HUES48 (cell line): ENCODE results near the gene S1PR4.
"Not testable (repeated sequence)": the region's sequence is repeated elsewhere in the genome, so short reads cannot be mapped to it uniquely, and the experiment has no call there.

Source experiments
- H3K27ac ChIP-seq: one replicate; pipeline ENCODE4 v1.7.0; 2013; ENCODE audit warnings: low read depth, low read length, inconsistent platforms
- H3K27me3 ChIP-seq: 2 replicates; pipeline ENCODE4 v1.6.1; 2013; ENCODE audit warnings: mild to moderate bottlenecking, low read length; ENCODE audit not compliant: control insufficient read depth, insufficient read depth
- H3K36me3 ChIP-seq: 2 replicates; pipeline ENCODE4 v1.6.1; 2013; ENCODE audit warnings: low read length; ENCODE audit not compliant: control insufficient read depth, insufficient read depth
- H3K4me1 ChIP-seq: 2 replicates; pipeline ENCODE4 v1.6.1; 2013; ENCODE audit warnings: mild to moderate bottlenecking, low read length; ENCODE audit not compliant: control insufficient read depth, insufficient read depth
- H3K4me3 ChIP-seq: 2 replicates; pipeline ENCODE4 v1.5.1; 2013; ENCODE audit warnings: mild to moderate bottlenecking, low read depth, low read length
- H3K9ac ChIP-seq: 2 replicates; pipeline ENCODE4 v1.6.1; 2013; ENCODE audit warnings: mild to moderate bottlenecking, low read depth, low read length, moderate library complexity
- H3K9me3 ChIP-seq: 2 replicates; pipeline ENCODE4 v1.6.1; 2013; ENCODE audit warnings: low read length; ENCODE audit not compliant: control insufficient read depth, insufficient read depth

Gene S1PR4

DNA sequence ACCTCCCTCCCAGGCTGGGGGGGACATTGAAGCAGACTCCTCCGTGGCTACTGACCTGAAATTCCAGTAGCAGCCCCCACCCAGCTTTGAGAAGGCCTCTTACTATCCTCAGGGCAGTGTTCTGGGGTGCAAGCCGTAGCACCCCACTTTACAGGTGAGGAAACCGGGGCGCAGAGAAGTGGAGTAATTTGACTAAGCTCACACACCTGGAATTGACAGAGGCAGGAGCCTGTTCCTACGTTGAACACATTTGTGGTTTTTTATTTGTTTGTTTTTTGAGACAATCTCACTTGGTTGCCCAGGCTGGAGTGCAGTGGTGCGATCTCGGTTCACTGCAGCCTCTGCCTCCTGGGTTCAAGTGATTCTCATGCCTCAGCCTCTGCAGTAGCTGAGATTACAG is 14.6 kb upstream of the S1PR4 start:
- Histone ChIP-seq H3K4me3 (peak overlapping the region; percentile 65), H3K9me3 (no peaks in the 10 kb centered on the region), H3K27ac (no peak overlapping the region), H3K36me3 (no peaks in the 10 kb centered on the region), H3K27me3 (no peaks in the 10 kb centered on the region; the same call in 1 of the 2 replicates), H3K4me1 (no peaks in the 10 kb centered on the region; the same call in 1 of the 2 replicates), H3K9ac (no peak overlapping the region)

DNA sequence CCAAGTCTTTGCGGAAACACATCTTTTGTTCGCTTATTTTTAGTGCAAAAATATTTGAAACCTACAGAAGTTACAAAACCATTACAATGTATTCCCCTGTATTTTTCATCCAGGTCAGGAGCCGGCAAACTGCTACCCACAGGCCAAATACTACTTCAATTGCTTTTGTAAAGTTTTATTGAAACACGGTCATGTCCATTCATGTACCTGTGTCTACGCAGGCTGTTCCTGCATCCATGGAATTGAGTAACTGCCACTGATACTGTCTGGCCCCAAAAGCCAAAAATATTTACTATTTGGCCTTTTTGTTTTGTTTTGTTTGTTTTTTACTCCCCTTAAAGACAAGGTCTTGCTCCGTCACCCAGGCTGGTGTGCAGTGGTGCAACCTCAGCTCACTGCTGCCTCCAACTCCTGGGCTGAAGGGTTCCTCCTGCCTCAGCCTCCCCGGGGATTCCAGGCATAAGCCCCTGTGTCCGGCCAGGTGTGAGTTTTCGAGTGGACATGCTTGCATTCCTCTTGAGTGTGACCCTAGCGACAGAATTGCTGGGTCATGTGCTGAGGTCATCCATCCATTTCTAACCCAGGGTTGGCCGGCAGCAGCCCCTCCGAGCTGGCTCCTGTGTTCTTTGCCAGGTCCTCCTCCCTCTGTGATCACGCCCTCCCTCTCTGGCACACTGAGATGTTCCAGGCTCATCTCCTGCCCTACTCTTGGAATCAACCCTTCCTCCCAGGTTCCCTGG is 10.9 kb upstream of the S1PR4 start:
- H3K36me3 ChIP-seq = no peaks in the 10 kb centered on the region

DNA sequence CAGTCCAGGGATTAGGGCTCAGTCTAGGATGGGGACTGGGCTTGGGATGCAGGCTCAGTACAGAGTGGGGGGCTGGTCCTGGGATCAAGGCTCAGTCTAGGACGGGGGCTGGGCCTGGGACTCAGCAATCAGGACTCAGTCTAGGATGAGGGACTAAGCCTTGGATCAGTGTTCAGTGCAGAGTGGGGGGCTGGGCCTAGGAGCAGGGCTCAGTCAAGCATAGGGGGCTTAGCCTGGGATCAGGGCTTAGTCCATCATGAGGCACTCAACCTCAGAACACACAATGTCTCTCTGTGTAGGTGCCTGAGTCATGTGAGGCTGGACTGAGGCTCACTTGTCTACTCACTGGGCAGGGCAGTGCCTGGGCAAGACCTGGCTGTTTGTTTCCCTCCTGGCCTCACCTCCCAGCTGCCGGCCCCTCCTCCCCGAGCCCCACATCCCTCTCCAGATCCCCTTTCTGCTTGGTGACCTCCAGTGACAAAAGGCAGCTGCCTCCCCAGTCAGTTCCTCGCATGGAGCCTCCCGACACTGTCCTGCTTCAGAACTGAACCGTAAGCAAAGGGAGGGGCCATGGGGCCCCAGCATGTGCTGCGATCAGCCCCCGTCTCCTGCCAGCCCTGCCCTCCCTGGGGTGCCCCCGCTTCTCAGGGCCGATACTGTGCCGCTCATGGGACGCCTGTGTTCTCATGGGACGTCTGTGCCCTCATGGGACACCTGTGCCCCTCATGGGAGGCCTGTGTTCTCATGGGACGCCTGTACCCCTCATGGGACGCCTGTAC is 6.5 kb upstream of the S1PR4 start:
- no peak overlapping the region for H3K4me3 ChIP-seq
- no peak overlapping the region for H3K27ac ChIP-seq
- H3K9ac ChIP-seq = no peak overlapping the region
- H3K4me1 ChIP-seq = no peaks in the 10 kb centered on the region
- H3K27me3 ChIP-seq = no peaks in the 10 kb centered on the region
- no peaks in the 10 kb centered on the region for H3K36me3 ChIP-seq
- H3K9me3 ChIP-seq = no peaks in the 10 kb centered on the region

More for the DNA sequence above, 10.9 kb upstream of the S1PR4 start:
- Histone ChIP-seq H3K9me3 (no peaks in the 10 kb centered on the region), H3K4me1 (no peaks in the 10 kb centered on the region; the same call in 1 of the 2 replicates), H3K27ac (no peak overlapping the region), H3K4me3 (no peak overlapping the region), H3K27me3 (no peaks in the 10 kb centered on the region; the same call in 1 of the 2 replicates), H3K9ac (no peak overlapping the region)

- not testable (repeated sequence) for H3K4me1 ChIP-seq, H3K9ac ChIP-seq, H3K27me3 ChIP-seq, H3K4me3 ChIP-seq, H3K36me3 ChIP-seq, H3K27ac ChIP-seq, H3K9me3 ChIP-seq
Observed at GRCh38 chr19:3172673-3173000, 5.9 kb upstream of the S1PR4 start.

DNA sequence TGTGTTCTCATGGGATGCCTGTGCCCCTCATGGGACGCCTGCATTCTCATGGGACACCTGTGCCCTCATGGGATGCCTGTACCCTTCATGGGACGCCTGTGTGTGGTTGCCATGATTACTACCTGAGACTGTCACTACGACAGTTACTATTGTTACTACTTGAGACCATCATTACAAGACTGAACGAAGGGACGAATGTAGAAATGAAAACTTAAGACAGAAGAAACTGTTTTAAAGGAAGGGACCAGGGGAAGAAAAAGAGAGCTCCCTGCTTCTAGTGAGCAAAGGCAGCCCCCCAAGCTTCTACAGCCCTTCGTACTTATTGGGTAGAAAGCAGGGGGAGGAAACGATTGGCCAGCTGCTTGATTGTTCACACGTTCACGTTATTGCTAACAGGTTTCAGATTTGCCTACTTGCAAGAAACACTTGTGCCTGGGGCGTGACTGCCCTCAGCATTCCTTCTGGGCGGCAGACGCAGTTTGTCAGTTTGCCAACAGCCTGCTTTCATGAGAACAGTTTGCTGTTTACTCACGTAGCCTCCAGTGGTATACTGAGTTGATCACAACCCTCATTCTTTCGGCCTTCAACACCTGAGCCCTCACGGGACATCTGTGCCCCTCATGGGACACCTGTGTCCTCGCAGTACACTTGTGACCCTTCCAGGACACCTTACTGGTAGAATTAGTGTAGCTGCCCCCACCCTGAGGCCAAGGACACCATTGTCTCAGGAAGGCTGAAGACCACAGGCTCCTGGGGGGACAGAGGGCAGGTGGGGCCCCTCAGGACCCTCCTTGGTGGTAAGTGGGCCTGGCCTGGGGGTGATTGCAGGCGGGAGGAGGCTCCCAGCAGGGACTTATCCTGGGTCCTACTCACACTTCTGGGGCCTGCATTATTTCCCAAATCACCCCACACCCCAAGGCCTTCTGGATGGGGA is 2.5 kb upstream of the S1PR4 start:
- no peak overlapping the region for H3K4me3 ChIP-seq
- H3K4me1 ChIP-seq = no peaks in the 10 kb centered on the region
- no peaks in the 10 kb centered on the region for H3K9me3 ChIP-seq
- no peak overlapping the region for H3K27ac ChIP-seq
- no peaks in the 10 kb centered on the region for H3K36me3 ChIP-seq
- no peak overlapping the region for H3K9ac ChIP-seq
- no peaks in the 10 kb centered on the region for H3K27me3 ChIP-seq

DNA sequence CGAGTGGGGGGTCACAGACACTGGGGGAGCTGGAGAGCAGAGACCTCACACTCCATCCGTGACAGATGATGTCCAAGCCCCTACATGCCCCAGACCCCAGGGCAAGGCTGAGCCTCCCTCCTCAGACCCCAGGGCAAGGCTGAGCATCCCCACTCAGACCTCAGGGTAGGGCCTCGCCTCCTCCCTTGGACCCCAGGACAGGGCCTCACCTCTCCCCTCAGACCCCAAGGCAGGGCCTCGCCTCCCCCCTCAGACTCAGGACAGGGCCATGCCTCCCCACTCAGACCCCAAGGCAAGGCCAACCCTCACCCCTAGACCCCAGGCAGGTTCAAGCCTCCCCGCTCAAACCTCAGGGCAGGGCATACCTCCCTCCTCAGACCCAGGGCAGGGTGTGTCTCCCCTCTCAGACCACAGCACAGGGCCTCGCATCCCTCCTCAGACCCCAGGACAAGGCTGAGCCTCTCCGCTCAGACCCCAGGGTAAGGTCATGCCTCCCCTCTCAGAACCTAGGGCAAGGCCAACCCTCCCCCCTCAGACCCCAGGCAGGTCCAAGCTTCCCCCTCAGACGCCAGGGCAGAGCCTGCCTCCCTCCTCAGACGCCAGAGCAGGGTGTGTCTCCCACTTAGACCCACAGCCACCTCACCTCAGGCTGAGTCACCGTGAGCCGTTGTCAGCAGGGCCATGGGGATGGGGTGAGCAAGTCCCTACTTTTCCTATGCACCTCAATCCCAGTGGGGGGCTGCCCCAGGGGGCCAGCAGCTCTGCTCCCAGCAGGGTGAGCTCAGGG is 1.7 kb upstream of the S1PR4 start:
- Histone ChIP-seq H3K4me3 (no peak overlapping the region), H3K36me3 (no peaks in the 10 kb centered on the region), H3K9me3 (no peaks in the 10 kb centered on the region), H3K4me1 (no peaks in the 10 kb centered on the region), H3K9ac (no peak overlapping the region), H3K27ac (no peak overlapping the region), H3K27me3 (no peaks in the 10 kb centered on the region)

GRCh38 chr19:3178973-3179738 is 587 bp downstream of the S1PR4 start:
- H3K36me3 ChIP-seq = no peaks in the 10 kb centered on the region
- H3K4me3 ChIP-seq = no peak overlapping the region
- H3K4me1 ChIP-seq = no peaks in the 10 kb centered on the region
- no peaks in the 10 kb centered on the region for H3K27me3 ChIP-seq
- no peaks in the 10 kb centered on the region for H3K9me3 ChIP-seq
- H3K27ac ChIP-seq = no peak overlapping the region
- H3K9ac ChIP-seq = no peak overlapping the region

DNA sequence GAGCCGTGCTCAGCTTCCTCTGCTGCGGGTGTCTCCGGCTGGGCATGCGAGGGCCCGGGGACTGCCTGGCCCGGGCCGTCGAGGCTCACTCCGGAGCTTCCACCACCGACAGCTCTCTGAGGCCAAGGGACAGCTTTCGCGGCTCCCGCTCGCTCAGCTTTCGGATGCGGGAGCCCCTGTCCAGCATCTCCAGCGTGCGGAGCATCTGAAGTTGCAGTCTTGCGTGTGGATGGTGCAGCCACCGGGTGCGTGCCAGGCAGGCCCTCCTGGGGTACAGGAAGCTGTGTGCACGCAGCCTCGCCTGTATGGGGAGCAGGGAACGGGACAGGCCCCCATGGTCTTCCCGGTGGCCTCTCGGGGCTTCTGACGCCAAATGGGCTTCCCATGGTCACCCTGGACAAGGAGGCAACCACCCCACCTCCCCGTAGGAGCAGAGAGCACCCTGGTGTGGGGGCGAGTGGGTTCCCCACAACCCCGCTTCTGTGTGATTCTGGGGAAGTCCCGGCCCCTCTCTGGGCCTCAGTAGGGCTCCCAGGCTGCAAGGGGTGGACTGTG is 1.2 kb downstream of the S1PR4 start:
- Histone ChIP-seq H3K9ac (no peak overlapping the region), H3K27me3 (no peaks in the 10 kb centered on the region), H3K27ac (no peak overlapping the region), H3K4me3 (no peak overlapping the region), H3K36me3 (no peaks in the 10 kb centered on the region), H3K9me3 (no peaks in the 10 kb centered on the region), H3K4me1 (no peaks in the 10 kb centered on the region)

DNA sequence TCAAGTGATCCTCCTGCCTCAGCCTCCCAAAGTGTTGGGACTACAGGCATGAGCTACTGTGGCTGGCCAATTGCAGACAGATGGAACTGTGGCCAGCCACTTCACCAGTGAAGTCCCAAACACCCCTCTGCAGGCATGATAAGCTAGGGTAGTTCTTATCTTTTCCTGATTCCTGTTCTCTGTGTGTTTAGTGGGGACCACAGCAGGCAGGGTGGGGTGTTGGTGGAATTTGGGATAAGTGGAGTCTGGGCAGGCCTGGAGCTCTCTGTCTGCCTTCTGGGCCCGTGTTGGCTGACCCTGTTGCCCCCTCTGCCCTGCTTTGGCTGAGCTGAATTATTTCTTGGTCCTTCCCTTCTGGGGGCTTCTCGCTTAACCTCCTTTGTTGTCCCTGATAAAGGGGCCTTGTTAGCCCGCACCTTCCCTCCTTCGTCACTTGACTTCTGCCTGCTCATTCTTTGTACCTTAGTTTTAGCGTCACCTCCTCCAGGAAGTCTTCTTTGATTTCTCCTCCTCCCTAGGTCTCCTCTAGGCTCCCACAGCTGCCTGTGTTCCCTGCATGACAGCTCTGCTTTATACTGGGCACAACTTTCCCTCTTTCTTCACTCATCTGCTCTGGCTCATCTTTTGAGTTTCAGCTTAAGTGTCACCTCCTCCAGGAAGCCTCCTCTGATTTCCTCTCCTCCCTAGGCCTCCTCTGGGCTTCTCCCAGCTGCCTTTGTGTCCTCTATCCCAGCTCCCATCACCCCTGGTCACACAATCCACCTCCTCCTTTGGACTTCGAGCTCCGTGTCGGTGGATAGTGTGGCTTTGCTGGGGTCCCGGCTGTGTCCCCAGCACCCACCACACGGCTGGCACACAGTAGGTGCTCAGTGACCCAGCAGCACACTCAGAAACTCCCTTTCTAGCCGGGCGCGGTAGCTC is 5.4 kb downstream of the S1PR4 start:
- Histone ChIP-seq H3K4me3 (no peak overlapping the region), H3K9me3 (no peaks in the 10 kb centered on the region), H3K36me3 (peaks cover 5% of the 10 kb centered on the region; the same call in 1 of the 2 replicates), H3K9ac (no peak overlapping the region), H3K27ac (no peak overlapping the region), H3K4me1 (peaks cover 8% of the 10 kb centered on the region; the same call in 1 of the 2 replicates), H3K27me3 (no peaks in the 10 kb centered on the region)
